CD14-positive monocyte (primary cell): ENCODE measurements around the gene MRPL36. TPM values are rescaled to one million over a fixed set of nuclear protein-coding genes. Genes with fewer than 3 reads are reported as not detected.

Experiments used
- DNase-seq, 3 donors: peaks; one replicate each; pipeline ENCODE4 v3.0.0-alpha.2; 2011 to 2022
- H2AFZ ChIP-seq: 2 replicates; pipeline ENCODE4 v1.6.0; 2012; ENCODE audit warnings: mild to moderate bottlenecking, low read depth, low read length, inconsistent platforms; ENCODE audit not compliant: insufficient read depth, poor library complexity, severe bottlenecking
- H3K27ac ChIP-seq, 2 donors: 1 replicate in 1 of 2; 2 replicates in 1 of 2; pipeline ENCODE4 v1.5.1; 2012 to 2013; ENCODE audit warnings: low read length in 2 of 2, control low read depth in 1 of 2, inconsistent platforms in 1 of 2, low read depth in 1 of 2, mild to moderate bottlenecking in 1 of 2
- H3K27me3 ChIP-seq, 2 donors: one replicate each; pipeline versions ENCODE4 v1.6.0 to v1.6.1; 2011 to 2013; ENCODE audit warnings: low read length in 2 of 2; ENCODE audit not compliant: control insufficient read depth in 2 of 2, insufficient read depth in 2 of 2
- H3K36me3 ChIP-seq, 2 donors: replicated peaks in 1 of 2; 1 replicate in 1 of 2; 2 replicates in 1 of 2; pipeline versions ENCODE4 v1.5.1 to v1.6.1; 2012 to 2013; ENCODE audit warnings: low read length in 2 of 2, control low read depth in 1 of 2, inconsistent platforms in 1 of 2, mild to moderate bottlenecking in 1 of 2; ENCODE audit not compliant: insufficient read depth in 2 of 2, control insufficient read depth in 1 of 2
- H3K4me1 ChIP-seq, 2 donors: 1 replicate in 1 of 2; 2 replicates in 1 of 2; pipeline versions ENCODE4 v1.5.1 to v1.6.1; 2012 to 2013; ENCODE audit warnings: low read length in 2 of 2, control low read depth in 1 of 2, inconsistent platforms in 1 of 2, mild to moderate bottlenecking in 1 of 2, moderate library complexity in 1 of 2; ENCODE audit not compliant: insufficient read depth in 2 of 2, control insufficient read depth in 1 of 2
- H3K4me2 ChIP-seq: replicated peaks from 2 replicates; pipeline ENCODE3; 2012; ENCODE audit warnings: low read length, moderate library complexity, mild to moderate bottlenecking; ENCODE audit not compliant: poor library complexity, severe bottlenecking; ENCODE audit errors: extremely low read depth
- H3K4me3 ChIP-seq, 3 experiments: fragments of 200-600 bp in 1 of 3; sonication (generic) in 1 of 3; replicated peaks in 1 of 3; 1 replicate in 2 of 3; 2 replicates in 1 of 3; pipeline ENCODE4 v1.5.1; 2011 to 2013; ENCODE audit warnings: low read length in 3 of 3, mild to moderate bottlenecking in 3 of 3, control low read depth in 2 of 3, low read depth in 2 of 3, inconsistent platforms in 1 of 3, moderate library complexity in 1 of 3
- H3K79me2 ChIP-seq: 2 replicates; pipeline ENCODE4 v1.6.0; 2012; ENCODE audit warnings: mild to moderate bottlenecking, control low read depth, inconsistent platforms, low read length, moderate library complexity; ENCODE audit not compliant: insufficient read depth
- H3K9ac ChIP-seq: 2 replicates; pipeline ENCODE4 v1.6.0; 2017; ENCODE audit warnings: low read length, mild to moderate bottlenecking; ENCODE audit not compliant: insufficient read depth, poor library complexity, severe bottlenecking
- H3K9me3 ChIP-seq, 2 donors: replicated peaks in 1 of 2; 1 replicate in 1 of 2; 2 replicates in 1 of 2; pipeline versions ENCODE4 v1.5.1 to v1.6.1; 2012 to 2013; ENCODE audit warnings: low read length in 2 of 2, control low read depth in 1 of 2; ENCODE audit not compliant: control insufficient read depth in 1 of 2, insufficient read depth in 1 of 2
- H4K20me1 ChIP-seq: 2 replicates; pipeline ENCODE4 v1.6.0; 2012; ENCODE audit warnings: mild to moderate bottlenecking, low read length, control low read depth, moderate library complexity; ENCODE audit not compliant: insufficient read depth
- H3K27ac Mint-ChIP-seq, 7 donors: one replicate each; pipeline ENCODE4 v1.8.0; 2020; ENCODE audit warnings: mild to moderate bottlenecking in 7 of 7, mixed read lengths in 7 of 7, moderate library complexity in 6 of 7, inconsistent platforms in 2 of 7
- H3K27me3 Mint-ChIP-seq, 3 donors: one replicate each; pipeline ENCODE4 v1.8.0; 2021 to 2022; ENCODE audit warnings: low read depth in 3 of 3, mild to moderate bottlenecking in 3 of 3, mixed read lengths in 3 of 3, moderate library complexity in 3 of 3, inconsistent platforms in 1 of 3
- H3K36me3 Mint-ChIP-seq, 2 donors: one replicate each; pipeline ENCODE4 v1.8.0; 2020; ENCODE audit warnings: mixed read lengths in 2 of 2, inconsistent platforms in 1 of 2, mild to moderate bottlenecking in 1 of 2
- H3K4me1 Mint-ChIP-seq: one replicate; pipeline ENCODE4 v1.8.0; 2020; ENCODE audit warnings: mild to moderate bottlenecking, mixed read lengths
- H3K4me3 Mint-ChIP-seq, 2 donors: one replicate each; pipeline ENCODE4 v1.8.0; 2020; ENCODE audit warnings: mild to moderate bottlenecking in 2 of 2, mixed read lengths in 2 of 2, moderate library complexity in 1 of 2
- H3K9me3 Mint-ChIP-seq, 7 donors: one replicate each; pipeline ENCODE4 v1.8.0; 2020 to 2022; ENCODE audit warnings: mixed read lengths in 7 of 7, mild to moderate bottlenecking in 6 of 7, moderate library complexity in 6 of 7, inconsistent platforms in 2 of 7
- CTCF ChIP-seq: fragments of 200-600 bp; IDR thresholded peaks from one replicate; pipeline ENCODE4 v1.8.0; 2022; ENCODE audit warnings: antibody characterized with exemption, mild to moderate bottlenecking
- WGBS: methylation state at CpG from one replicate; pipeline ENCODE4 v1.1.5; 2013; ENCODE audit warnings: missing lambda C conversion rate; ENCODE audit not compliant: insufficient coverage; 5-methylcytosine and 5-hydroxymethylcytosine counted together
- intact Hi-C, 2 donors: fragments of 100-400 bp; cut with micrococcal nuclease; formaldehyde crosslinking; loops; one replicate each; pipeline versions ENCODE4 v1.15.0 to v1.15.1; 2023
- polyA plus RNA-seq, 3 donors: library from polyadenylated mRNA; depleted of rRNA in 1 of 3; unstranded in 2 of 3; stranded (reverse) in 1 of 3; fragments of 300-500 nt in 2 of 3; fragments of >200 nt in 1 of 3; fragmentation: Illumina TruSeq in 2 of 3; gene quantifications; 1 replicate in 2 of 3; 2 replicates in 1 of 3; pipeline ENCODE4 v1.2.3, GENCODE V29; 2012 to 2021

The MRPL36 gene
- polyA plus RNA-seq, 3 donors: 17.9 to 81.7 (median 65.9) TPM

GRCh38 chr5:1809416-1810035, 9.9 kb upstream of the MRPL36 start:
- H3K4me3 ChIP-seq: no peak overlapping the region
- DNase-seq: no peak
- H3K9me3 ChIP-seq: no peaks in the 10 kb centered on the region
- 96% methylated on average over 24 of the region's 32 CpGs for WGBS
- H3K27me3 Mint-ChIP-seq: no peaks in the 10 kb centered on the region
- H3K4me1 ChIP-seq: no peaks in the 10 kb centered on the region
- H3K79me2 ChIP-seq: peaks cover 47% of the 10 kb centered on the region
- no peaks in the 10 kb centered on the region for H3K27me3 ChIP-seq
- H3K9ac ChIP-seq: no peak overlapping the region
- no peak overlapping the region for H3K27ac Mint-ChIP-seq
- H4K20me1 ChIP-seq: peaks cover 88% of the 10 kb centered on the region
- no peaks in the 10 kb centered on the region for H3K9me3 Mint-ChIP-seq
- intact Hi-C loops: loop anchor here (10.0 kb wide), 2 partner anchors 915 to 925 kb away; partner anchors contain the start of genes BRD9 (in 1 of the 2) and TRIP13 (in 1 of the 2)
- H2AFZ ChIP-seq: no peak overlapping the region
- H3K4me2 ChIP-seq: no peak overlapping the region
- H3K4me1 Mint-ChIP-seq: peaks cover 2% of the 10 kb centered on the region
- no peak for TF ChIP-seq CTCF
- peaks cover 86 to 99% of the 10 kb centered on the region in 2 donors for H3K36me3 Mint-ChIP-seq
- peaks cover 93 to 100% of the 10 kb centered on the region in 2 donors for H3K36me3 ChIP-seq
- H3K27ac ChIP-seq: no peak overlapping the region
- H3K4me3 Mint-ChIP-seq: no peak overlapping the region

- no peak overlapping the region for H3K4me2 ChIP-seq
- no peak overlapping the region for H3K9ac ChIP-seq
- Mint-ChIP-seq H3K4me3 (no peak overlapping the region), H3K36me3 (peaks cover 86 to 99% of the 10 kb centered on the region in 2 donors), H3K27me3 (no peaks in the 10 kb centered on the region), H3K9me3 (no peaks in the 10 kb centered on the region), H3K4me1 (peaks cover 2% of the 10 kb centered on the region), H3K27ac (no peak overlapping the region)
- peaks cover 93 to 100% of the 10 kb centered on the region in 2 donors for H3K36me3 ChIP-seq
- no peaks in the 10 kb centered on the region for H3K27me3 ChIP-seq
- H3K4me1 ChIP-seq: no peaks in the 10 kb centered on the region
- H4K20me1 ChIP-seq: peaks cover 87% of the 10 kb centered on the region
- H3K4me3 ChIP-seq: no peak overlapping the region
- H3K9me3 ChIP-seq: no peaks in the 10 kb centered on the region
- intact Hi-C loops: loop anchor here (10.0 kb wide), 2 partner anchors 914 to 924 kb away; partner anchors contain the start of genes BRD9 (in 1 of the 2) and TRIP13 (in 1 of the 2)
- DNase-seq: no peak
- H3K79me2 ChIP-seq: peaks cover 57% of the 10 kb centered on the region
- WGBS: no CpG with 5 or more reads among the region's 3 CpGs
- H2AFZ ChIP-seq: no peak overlapping the region
- no peak for TF ChIP-seq CTCF
- H3K27ac ChIP-seq: no peak overlapping the region
Observed at GRCh38 chr5:1808439-1808838, 8.8 kb upstream of the MRPL36 start.
